GM18498 (cell line): ENCODE results near the gene SERPIND1.

ENCODE experiments used
- ATAC-seq: cut with Tn5 transposase; IDR thresholded peaks from one replicate; pipeline ENCODE4 v1.9.1; 2021; ENCODE audit warnings: mild to moderate bottlenecking, moderate library complexity; ENCODE audit not compliant: unreplicated experiment

The SERPIND1 gene

DNA sequence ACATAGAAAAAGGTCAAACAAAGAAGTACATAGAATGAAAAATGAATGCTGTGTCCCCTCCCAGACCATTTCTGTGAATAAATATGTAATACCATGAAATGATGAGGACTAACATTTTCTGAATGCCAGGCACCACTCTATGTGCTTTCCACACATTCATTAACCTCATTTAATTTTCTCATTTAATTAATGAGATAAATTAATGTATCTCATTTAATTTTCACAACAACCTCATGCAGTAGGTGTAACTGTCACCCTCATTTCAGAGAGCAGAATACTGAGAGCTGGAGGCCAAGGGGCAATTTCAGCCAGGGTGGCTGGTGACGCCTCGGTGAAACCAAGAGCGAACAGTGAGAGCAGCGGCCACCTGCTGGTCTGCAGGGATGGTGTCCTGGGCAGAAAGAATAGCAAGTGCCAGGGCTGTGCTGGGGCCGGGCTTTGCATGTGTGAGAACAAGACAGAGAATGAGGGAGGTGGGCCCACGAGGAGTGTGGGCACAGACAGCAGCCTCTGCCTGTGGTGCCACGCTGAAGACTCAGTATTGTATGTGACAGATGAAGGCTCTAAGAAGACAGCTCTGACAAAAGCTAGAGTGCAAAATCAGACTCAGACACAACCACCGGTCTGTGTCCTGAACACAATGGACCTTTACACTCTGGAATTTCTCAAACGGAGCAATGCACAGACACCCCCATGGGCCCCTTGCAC lies 1.8 kb upstream of the SERPIND1 start:
- ATAC-seq, result no peak

- no peak for ATAC-seq
These were observed 969 bp downstream of the SERPIND1 start for GRCh38 chr22:20774882-20775281.

GRCh38 chr22:20775342-20775895 lies 1.5 kb downstream of the SERPIND1 start:
- no peak for ATAC-seq

DNA sequence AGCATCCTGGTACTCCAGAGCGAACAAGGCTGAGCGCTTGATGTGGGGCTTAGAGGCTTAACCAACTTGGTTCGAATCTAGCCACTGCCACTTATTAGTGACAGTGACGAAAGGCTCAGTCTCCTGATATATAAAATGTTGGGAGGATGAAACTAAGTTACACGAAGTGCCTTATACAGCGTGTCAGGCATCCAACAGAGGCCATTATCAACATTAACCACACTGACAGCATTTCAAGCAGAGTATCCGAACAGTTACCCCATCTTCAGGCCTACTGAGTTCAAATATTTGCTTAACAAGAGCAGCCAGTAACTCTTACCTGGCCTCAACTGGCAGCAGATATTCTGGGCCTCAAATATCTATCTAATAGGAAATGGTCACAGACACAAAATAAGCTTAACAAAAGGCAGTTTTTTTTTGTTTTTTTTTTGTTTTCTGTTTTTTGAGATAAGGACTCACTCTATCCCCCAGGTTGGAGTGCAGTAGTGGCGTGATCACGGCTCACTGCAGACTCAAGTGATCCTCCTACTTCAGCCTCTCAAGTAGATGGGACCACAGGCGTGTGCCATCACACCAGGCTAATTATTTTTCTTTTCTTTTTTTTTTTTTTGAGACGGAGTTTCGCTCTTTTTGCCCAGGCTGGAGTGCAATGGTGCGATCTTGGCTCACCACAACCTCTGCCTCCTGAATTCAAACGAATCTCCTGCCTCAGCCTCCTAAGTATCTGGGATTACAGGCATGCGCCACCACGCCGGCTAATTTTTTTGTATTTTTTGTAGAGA lies 2.9 kb downstream of the SERPIND1 start:
- no peak for ATAC-seq

DNA sequence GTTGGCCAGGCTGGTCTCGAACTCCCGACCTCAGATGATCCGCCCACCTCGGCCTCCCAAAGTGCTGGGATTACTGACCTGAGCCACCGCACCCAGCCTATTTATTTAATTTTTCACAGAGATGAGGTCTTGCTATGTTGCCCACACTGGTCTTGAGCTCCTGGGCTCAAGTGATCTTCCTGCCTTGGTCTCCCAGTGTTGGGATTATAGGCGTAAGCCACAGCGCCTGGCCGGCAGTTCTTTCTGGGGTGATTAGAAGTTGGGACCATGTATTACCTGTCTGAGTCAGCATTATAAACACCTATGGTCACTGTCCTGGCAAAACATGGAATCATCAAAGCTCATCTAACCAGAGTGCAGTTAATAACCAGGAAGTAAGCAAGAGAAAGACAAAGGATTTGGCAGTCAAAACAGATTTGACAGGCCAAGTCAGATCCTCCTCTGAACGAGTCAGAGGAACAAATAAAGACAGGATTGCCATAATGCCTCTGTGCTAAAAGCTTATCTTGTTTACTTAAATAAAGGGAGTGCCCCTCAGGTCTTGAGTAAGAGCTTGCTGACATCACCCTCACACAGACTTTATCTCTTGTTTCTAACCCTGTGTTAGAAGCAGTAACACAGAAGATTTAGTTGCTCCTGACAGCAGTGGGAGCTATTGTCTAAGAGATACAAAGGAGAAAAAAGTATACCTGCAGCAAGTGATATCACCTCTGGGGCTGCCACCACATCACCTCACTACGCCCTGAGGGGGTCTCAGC lies 3.7 kb downstream of the SERPIND1 start:
- ATAC-seq, result no peak

- ATAC-seq, result no peak
These were observed 5.3 kb downstream of the SERPIND1 start for GRCh38 chr22:20779014-20779817.

DNA sequence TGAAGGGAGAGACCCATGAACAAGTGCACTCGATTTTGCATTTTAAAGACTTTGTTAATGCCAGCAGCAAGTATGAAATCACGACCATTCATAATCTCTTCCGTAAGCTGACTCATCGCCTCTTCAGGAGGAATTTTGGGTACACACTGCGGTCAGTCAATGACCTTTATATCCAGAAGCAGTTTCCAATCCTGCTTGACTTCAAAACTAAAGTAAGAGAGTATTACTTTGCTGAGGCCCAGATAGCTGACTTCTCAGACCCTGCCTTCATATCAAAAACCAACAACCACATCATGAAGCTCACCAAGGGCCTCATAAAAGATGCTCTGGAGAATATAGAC lies 5.9 kb downstream of the SERPIND1 start:
- no peak for ATAC-seq

- ATAC-seq, result no peak
These were observed 7.5 kb downstream of the SERPIND1 start for GRCh38 chr22:20781272-20781990.

GRCh38 chr22:20782083-20782482 lies 8.2 kb downstream of the SERPIND1 start:
- no peak for ATAC-seq

DNA sequence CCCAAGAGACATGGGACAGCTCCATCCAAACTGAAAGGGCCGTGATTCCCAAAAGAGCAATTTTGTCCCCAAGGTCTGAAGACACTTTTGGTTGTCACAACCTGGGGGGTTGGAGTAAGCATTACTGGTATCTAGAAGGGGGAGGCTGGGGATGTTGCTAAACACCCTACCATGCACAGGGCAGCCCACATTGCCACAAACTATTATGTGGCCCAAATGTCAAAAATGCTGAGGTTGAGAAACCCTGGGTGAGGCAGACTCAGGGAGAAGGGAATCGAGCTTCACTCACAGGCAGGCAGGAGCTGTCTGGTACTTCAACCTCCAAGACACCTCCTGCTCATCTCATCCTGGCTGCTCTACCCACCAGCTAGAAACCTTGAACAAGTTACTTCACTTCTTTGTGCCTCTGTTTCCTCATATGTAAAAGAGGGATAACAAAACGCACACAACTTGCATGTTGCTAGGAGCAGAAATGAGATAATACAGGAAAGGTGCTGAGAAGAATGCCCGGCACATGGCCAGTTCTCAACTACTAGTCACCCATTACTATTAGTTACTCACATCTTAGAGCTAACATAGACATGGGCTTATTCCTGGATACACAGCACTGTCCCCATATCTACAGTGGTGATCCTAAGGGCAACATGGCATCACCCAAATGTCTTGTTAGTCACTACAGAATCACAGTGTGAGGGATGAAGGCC lies 8.8 kb downstream of the SERPIND1 start:
- ATAC-seq, result no peak

DNA sequence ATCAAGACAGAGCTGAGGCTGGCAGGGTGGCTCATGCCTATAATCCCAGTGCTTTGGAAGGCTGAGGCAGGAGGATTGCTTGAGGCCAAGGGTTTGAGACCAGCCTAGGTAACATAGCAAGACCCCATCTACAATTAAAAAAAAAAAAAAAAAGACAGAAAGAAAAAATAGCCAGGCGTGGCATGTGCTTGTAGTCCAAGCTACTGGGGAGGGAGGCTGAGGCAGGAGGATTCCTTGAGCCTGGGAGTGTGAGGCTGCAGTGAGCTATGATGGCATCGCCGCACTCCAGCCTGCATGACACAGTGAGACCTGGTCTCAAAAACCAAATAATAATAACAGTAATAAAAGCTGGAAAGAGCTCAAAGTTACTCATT lies 9.4 kb downstream of the SERPIND1 start:
- ATAC-seq, result no peak

DNA sequence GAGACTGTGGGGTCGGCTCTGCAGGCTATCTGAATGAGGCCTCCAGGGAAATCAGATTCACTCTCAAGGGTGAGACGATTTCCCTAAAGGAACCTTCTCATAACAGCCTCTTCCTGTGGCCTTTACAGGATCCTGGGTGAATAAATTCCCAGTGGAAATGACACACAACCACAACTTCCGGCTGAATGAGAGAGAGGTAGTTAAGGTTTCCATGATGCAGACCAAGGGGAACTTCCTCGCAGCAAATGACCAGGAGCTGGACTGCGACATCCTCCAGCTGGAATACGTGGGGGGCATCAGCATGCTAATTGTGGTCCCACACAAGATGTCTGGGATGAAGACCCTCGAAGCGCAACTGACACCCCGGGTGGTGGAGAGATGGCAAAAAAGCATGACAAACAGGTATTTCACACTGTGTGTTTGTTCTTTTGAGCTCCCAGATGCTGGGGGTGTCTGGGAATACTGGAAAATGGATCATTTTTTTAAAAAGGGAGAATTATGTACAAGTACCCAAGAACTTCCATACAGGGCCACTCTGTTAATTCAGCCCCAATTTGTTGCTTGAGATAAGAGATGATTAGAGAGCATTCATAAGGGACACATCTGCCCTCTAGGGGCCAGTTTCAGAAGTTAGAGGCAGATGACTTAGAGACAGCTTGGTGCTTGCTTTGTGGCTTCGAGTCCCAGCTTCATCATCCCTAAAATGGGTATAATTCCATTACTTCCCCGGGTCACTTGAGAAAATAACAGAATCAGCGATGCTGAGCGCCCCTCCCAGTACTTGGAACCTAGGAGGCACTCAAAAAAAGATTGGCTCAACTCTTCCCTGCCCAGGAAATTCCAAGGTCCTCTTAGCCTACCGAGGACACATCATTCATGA lies 10.2 kb downstream of the SERPIND1 start:
- no peak for ATAC-seq

- no peak for ATAC-seq
These were observed 11.5 kb downstream of the SERPIND1 start for GRCh38 chr22:20785415-20785814.

GRCh38 chr22:20786048-20786447 lies 12.1 kb downstream of the SERPIND1 start:
- ATAC-seq, result no peak

GRCh38 chr22:20786536-20786979 lies 12.6 kb downstream of the SERPIND1 start:
- ATAC-seq, result no peak

DNA sequence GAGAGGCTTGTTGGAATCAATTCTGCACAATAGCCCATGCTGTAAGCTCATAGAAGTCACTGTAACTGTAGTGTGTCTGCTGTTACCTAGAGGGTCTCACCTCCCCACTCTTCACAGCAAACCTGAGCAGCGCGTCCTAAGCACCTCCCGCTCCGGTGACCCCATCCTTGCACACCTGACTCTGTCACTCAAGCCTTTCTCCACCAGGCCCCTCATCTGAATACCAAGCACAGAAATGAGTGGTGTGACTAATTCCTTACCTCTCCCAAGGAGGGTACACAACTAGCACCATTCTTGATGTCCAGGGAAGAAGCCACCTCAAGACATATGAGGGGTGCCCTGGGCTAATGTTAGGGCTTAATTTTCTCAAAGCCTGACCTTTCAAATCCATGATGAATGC lies 13.3 kb downstream of the SERPIND1 start:
- no peak for ATAC-seq

GRCh38 chr22:20787746-20788626 lies 14.1 kb downstream of the SERPIND1 start:
- ATAC-seq, result no peak
